Transverse colon (tissue), 4 donors: ENCODE results near the gene TMEM181. TPM values are rescaled to one million over a fixed set of nuclear protein-coding genes. Genes with fewer than 3 reads are reported as not detected.

Source experiments
- DNase-seq: peaks from one replicate; pipeline ENCODE4 v3.0.0-alpha.2; 2019
- H3K27ac ChIP-seq, 4 donors: fragments of 200-600 bp; sonication (generic); 2 replicates each; pipeline ENCODE4 v1.5.1; 2016 to 2018; ENCODE audit warnings: inconsistent platforms in 4 of 4
- H3K27me3 ChIP-seq: fragments of 200-600 bp; sonication (generic); 2 replicates; pipeline ENCODE4 v1.5.1; 2017; ENCODE audit warnings: inconsistent platforms
- H3K36me3 ChIP-seq, 4 donors: fragments of 200-600 bp; sonication (generic); 2 replicates each; pipeline ENCODE4 v1.5.1; 2017 to 2019; ENCODE audit warnings: inconsistent platforms in 4 of 4
- H3K4me1 ChIP-seq, 4 donors: fragments of 200-600 bp; sonication (generic); 2 replicates each; pipeline ENCODE4 v1.5.1; 2017 to 2020; ENCODE audit warnings: inconsistent platforms in 4 of 4
- H3K4me3 ChIP-seq, 4 donors: fragments of 200-600 bp; sonication (generic); 1 replicate in 1 of 4; 2 replicates in 3 of 4; pipeline versions ENCODE4 v1.5.1 to v1.6.1; 2017 to 2019; ENCODE audit warnings: inconsistent platforms in 4 of 4
- H3K9me3 ChIP-seq, 2 donors: fragments of 200-600 bp; sonication (generic); 2 replicates each; pipeline ENCODE4 v1.5.1; 2017 to 2019; ENCODE audit warnings: inconsistent platforms in 2 of 2
- EP300 ChIP-seq: sonication (generic); formaldehyde crosslinking; IDR thresholded peaks from one replicate; pipeline ENCODE4 v1.6.1; 2017; ENCODE audit warnings: antibody characterized with exemption, low read depth
- POLR2A ChIP-seq: fragments of 450-650 bp; IDR thresholded peaks from one replicate; pipeline ENCODE4 v1.6.1; 2016; ENCODE audit warnings: antibody characterized with exemption, mild to moderate bottlenecking, moderate library complexity
- POLR2AphosphoS5 ChIP-seq, 3 donors: sonication (generic); formaldehyde crosslinking; IDR thresholded peaks; one replicate each; pipeline ENCODE4 v1.6.1; 2016; ENCODE audit warnings: antibody characterized with exemption in 3 of 3
- WGBS, 2 donors: methylation state at CpG; one replicate each; pipeline ENCODE4 v1.1.5; 2018; ENCODE audit warnings: low coverage in 1 of 2; 5-methylcytosine and 5-hydroxymethylcytosine counted together
- in situ Hi-C, 4 donors: fragments of 200-750 bp; cut with MboI; loops; one replicate each; pipeline versions ENCODE4 v1.15.0 to v1.15.1; 2017; ENCODE audit warnings: low sequenced_read_pairs in 3 of 4, low pct_ligation_motif_present in 1 of 4, low pct_unique_long_range_greater_than_20kb in 1 of 4
- intact Hi-C: fragments of 100-400 bp; cut with DNase I; formaldehyde crosslinking; loops from one replicate; pipeline ENCODE4 v1.15.1; 2023; ENCODE audit warnings: low total_unique reads
- total RNA-seq, 4 donors: library from RNA; depleted of rRNA; stranded (reverse); fragments of >200 nt; gene quantifications; one replicate each; pipeline ENCODE4 v1.1.0, GENCODE V29; 2016
- TF ChIP-seq, protein P1 (sequence below), 5 experiments: fragments of 200-600 bp in 3 of 5; fragments of 450-650 bp in 2 of 5; sonication (generic) in 3 of 5; IDR thresholded peaks; 1 replicate in 2 of 5; 2 replicates in 3 of 5; pipeline ENCODE4 v1.5.1; 2016 to 2017; ENCODE audit warnings: antibody characterized with exemption in 5 of 5, inconsistent platforms in 3 of 5, mild to moderate bottlenecking in 2 of 5, moderate library complexity in 1 of 5

Gene TMEM181
- total RNA-seq, 4 donors from 2014 or later, result 15.7 to 41.3 (median 34.2) TPM

DNA sequence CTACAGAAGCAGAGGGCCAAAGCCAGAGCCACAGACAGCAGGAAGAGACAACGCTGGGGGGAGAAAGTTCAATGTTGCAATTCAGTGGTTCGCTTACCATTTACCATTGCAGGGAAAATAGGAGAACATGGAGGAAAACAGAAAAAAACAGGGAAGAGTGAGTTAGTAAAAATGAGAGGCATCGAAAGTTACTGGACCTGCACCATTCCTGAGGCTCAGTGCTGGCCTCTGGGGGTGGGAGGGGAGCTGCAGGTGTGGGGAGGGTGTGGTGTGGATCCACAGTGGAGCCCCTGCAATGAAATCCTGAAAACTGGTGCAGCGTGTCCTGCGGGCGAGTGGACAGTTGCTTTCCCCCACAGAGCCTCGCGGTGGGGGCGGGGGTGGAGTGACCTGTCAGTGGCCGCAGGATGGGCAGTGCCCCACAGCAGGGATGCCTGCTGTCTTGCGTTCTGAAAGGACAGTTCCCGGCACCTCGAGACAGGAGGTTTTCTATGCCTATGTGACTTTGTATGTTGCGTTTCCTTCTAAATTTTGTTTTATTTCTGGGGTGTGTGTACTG lies 5.7 kb downstream of the TMEM181 start:
- in situ Hi-C loops (no loop called here), intact Hi-C loops (no loop called here)
- Histone ChIP-seq H3K36me3 (no peaks in the 10 kb centered on the region), H3K4me1 (peaks cover 11 to 23% (median 16%) of the 10 kb centered on the region in 4 donors), H3K27ac (no peak overlapping the region), H3K4me3 (no peak overlapping the region), H3K27me3 (no peaks in the 10 kb centered on the region), H3K9me3 (no peaks in the 10 kb centered on the region)
- no peak for DNase-seq
- 90 to 96% methylated on average over 3 to 14 of the region's 14 CpGs for WGBS, 2 donors
- TF ChIP-seq, protein P1, sequence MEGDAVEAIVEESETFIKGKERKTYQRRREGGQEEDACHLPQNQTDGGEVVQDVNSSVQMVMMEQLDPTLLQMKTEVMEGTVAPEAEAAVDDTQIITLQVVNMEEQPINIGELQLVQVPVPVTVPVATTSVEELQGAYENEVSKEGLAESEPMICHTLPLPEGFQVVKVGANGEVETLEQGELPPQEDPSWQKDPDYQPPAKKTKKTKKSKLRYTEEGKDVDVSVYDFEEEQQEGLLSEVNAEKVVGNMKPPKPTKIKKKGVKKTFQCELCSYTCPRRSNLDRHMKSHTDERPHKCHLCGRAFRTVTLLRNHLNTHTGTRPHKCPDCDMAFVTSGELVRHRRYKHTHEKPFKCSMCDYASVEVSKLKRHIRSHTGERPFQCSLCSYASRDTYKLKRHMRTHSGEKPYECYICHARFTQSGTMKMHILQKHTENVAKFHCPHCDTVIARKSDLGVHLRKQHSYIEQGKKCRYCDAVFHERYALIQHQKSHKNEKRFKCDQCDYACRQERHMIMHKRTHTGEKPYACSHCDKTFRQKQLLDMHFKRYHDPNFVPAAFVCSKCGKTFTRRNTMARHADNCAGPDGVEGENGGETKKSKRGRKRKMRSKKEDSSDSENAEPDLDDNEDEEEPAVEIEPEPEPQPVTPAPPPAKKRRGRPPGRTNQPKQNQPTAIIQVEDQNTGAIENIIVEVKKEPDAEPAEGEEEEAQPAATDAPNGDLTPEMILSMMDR (IDR thresholded peaks at IDR 0.05), result no peak
- TF ChIP-seq EP300, result no peak
- no peak for TF ChIP-seq POLR2A
- no peak for TF ChIP-seq POLR2AphosphoS5 (IDR thresholded peaks at IDR 0.05)

DNA sequence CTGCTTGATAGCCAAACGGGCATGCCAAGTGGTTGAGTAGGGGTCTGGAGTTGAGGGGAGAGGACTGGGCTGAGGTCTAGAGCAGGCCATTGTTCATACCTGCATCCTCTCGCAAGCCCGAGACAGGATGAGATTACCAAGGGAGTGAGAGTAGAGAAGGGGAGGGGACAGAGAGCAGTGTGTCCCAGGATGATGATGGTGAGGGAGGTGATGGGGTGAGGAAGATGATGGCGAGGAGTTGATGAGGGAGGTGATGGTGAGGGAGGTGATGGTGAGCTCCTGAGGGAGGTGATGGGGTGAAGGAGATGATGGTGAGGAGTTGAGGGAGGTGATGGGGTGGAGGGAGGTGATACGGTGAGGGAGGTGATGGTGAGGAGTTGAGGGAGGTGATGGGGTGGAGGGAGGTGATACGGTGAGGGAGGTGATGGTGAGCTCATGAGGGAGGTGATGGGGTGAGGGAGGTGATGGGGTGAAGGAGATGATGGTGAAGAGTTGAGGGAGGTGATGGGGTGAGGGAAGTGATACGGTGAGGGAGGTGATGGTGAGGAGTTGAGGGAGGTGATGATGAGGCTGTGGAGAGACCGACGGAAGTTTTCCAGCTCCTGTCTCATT lies 6.4 kb downstream of the TMEM181 start:
- H3K27me3 ChIP-seq, result no peaks in the 10 kb centered on the region
- DNase-seq, result no peak
- H3K27ac ChIP-seq, result no peak overlapping the region
- no peak for TF ChIP-seq POLR2AphosphoS5 (IDR thresholded peaks at IDR 0.05)
- no peak for TF ChIP-seq EP300
- TF ChIP-seq POLR2A, result no peak
- TF ChIP-seq, protein P1 (IDR thresholded peaks at IDR 0.05), result no peak
- WGBS, 2 donors, result 94 to 100% methylated on average over 6 to 9 of the region's 9 CpGs
- H3K36me3 ChIP-seq, result no peaks in the 10 kb centered on the region
- in situ Hi-C loops, result no loop called here
- H3K4me3 ChIP-seq, result no peak overlapping the region
- intact Hi-C loops, result no loop called here
- H3K4me1 ChIP-seq, result peaks cover 7 to 20% (median 10%) of the 10 kb centered on the region in 4 donors
- H3K9me3 ChIP-seq, result no peaks in the 10 kb centered on the region

DNA sequence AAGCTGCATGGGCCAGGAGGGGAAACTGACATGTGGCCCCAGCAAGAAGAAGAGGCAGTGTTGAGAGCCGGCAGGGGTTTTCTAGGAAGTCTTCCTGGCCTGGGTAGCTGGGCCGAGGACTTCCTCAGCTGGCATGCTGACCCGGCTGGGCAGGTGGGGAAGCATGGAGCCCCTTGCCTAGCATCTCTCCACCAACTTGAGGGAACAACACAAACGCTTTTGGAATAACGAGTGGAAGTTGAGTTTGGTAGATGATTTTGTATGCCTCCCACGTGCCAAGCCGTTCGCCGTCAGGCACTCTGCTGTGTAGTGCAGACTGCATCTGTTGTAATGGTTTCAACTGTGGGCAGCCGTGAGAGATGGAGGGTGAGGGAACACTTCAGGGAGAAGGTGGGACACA lies 7.3 kb downstream of the TMEM181 start:
- H3K27ac ChIP-seq, result no peak overlapping the region
- DNase-seq, result no peak
- 88% methylated on average over 10 of the region's 10 CpGs; no CpG with 5 or more reads in 1 of the 2 donors for WGBS, 2 donors
- H3K9me3 ChIP-seq, result no peaks in the 10 kb centered on the region
- in situ Hi-C loops, result no loop called here
- intact Hi-C loops, result no loop called here
- no peak overlapping the region for H3K4me3 ChIP-seq
- no peak for TF ChIP-seq EP300
- TF ChIP-seq POLR2AphosphoS5 (IDR thresholded peaks at IDR 0.05), result no peak
- TF ChIP-seq, protein P1 (IDR thresholded peaks at IDR 0.05), result no peak
- TF ChIP-seq POLR2A, result no peak
- no peaks in the 10 kb centered on the region for H3K27me3 ChIP-seq
- H3K4me1 ChIP-seq, result peaks cover 4 to 18% (median 8%) of the 10 kb centered on the region in 4 donors
- no peaks in the 10 kb centered on the region for H3K36me3 ChIP-seq

DNA sequence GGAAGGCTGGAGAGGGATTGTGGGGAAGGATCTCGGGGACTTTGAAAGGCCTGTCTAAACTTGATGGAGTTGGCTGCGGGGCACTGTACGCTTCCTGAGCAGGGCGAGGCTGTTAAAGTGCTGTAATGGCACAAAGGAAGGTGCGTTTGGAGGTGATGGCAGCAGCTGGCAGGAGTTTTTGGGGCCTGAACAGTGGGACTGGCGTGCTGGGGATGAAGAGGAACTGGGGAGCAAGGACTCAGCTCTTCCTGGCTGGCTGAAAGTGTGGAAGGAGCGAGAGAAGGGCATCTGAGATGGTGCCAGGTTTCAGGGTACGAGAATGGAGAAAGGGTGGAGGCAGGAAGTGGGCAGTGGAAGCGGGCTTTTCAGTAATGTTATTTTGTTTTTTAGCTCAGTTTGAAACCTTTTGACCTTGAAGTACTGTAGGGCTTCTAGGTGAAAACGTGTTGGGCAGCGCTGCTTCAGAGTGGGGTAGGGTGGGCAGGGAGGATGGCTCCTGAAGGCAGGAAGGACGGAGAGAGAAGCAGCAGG lies 8.0 kb downstream of the TMEM181 start:
- DNase-seq, result no peak
- Histone ChIP-seq H3K27me3 (no peaks in the 10 kb centered on the region), H3K4me3 (no peak overlapping the region), H3K27ac (no peak overlapping the region), H3K36me3 (no peaks in the 10 kb centered on the region), H3K4me1 (peaks cover 7 to 18% (median 13%) of the 10 kb centered on the region in 4 donors), H3K9me3 (no peaks in the 10 kb centered on the region)
- intact Hi-C loops (no loop called here), in situ Hi-C loops (no loop called here)
- 65 to 70% methylated on average over 12 of the region's 12 CpGs for WGBS, 2 donors
- no peak for TF ChIP-seq POLR2AphosphoS5 (IDR thresholded peaks at IDR 0.05)
- no peak for TF ChIP-seq EP300
- TF ChIP-seq, protein P1 (IDR thresholded peaks at IDR 0.05), result no peak
- TF ChIP-seq POLR2A, result no peak
